GM12801 (cell line): Measurements from ENCODE around the gene AMPD2.

ENCODE experiments used
- CTCF ChIP-seq: IDR thresholded peaks from one replicate; pipeline ENCODE4 v1.5.1; 2011; ENCODE audit warnings: control low read depth; ENCODE audit not compliant: insufficient read length; ENCODE audit errors: extremely low read depth

The AMPD2 gene

GRCh38 chr1:109617291-109617801 is 2.3 kb upstream of the AMPD2 start:
- no peak for TF ChIP-seq CTCF

- TF ChIP-seq CTCF: no peak
These were observed 719 bp upstream of the AMPD2 start for GRCh38 chr1:109618661-109619575.

- no peak for TF ChIP-seq CTCF
These were observed 759 bp downstream of the AMPD2 start for GRCh38 chr1:109620401-109620791.

GRCh38 chr1:109620841-109621286 is 1.2 kb downstream of the AMPD2 start:
- TF ChIP-seq CTCF: no peak

- TF ChIP-seq CTCF: no peak
These were observed 1.9 kb downstream of the AMPD2 start for GRCh38 chr1:109621379-109622136.

- no peak for TF ChIP-seq CTCF
These were observed 2.7 kb downstream of the AMPD2 start for GRCh38 chr1:109622137-109622892.

- TF ChIP-seq CTCF: no peak
These were observed 3.3 kb downstream of the AMPD2 start for GRCh38 chr1:109622895-109623294.
